GM19043 (cell line): Measurements from ENCODE around the gene RSPO1.
"Not testable (repeated sequence)": the region's sequence is repeated elsewhere in the genome, so short reads cannot be mapped to it uniquely, and the experiment has no call there.

ENCODE experiments used
- ATAC-seq: cut with Tn5 transposase; IDR thresholded peaks from one replicate; pipeline ENCODE4 v1.9.1; 2021; ENCODE audit warnings: low read depth; ENCODE audit not compliant: unreplicated experiment

Gene RSPO1

GRCh38 chr1:37622131-37622530 is 12.6 kb downstream of the RSPO1 start:
- no peak for ATAC-seq

GRCh38 chr1:37621326-37621870 is 13.3 kb downstream of the RSPO1 start:
- ATAC-seq: no peak

GRCh38 chr1:37620707-37621106 is 14.0 kb downstream of the RSPO1 start:
- ATAC-seq: no peak

- ATAC-seq: no peak
Measured at GRCh38 chr1:37616330-37616729, 18.4 kb downstream of the RSPO1 start.

GRCh38 chr1:37614105-37614504 is 20.6 kb downstream of the RSPO1 start:
- ATAC-seq: no peak

DNA sequence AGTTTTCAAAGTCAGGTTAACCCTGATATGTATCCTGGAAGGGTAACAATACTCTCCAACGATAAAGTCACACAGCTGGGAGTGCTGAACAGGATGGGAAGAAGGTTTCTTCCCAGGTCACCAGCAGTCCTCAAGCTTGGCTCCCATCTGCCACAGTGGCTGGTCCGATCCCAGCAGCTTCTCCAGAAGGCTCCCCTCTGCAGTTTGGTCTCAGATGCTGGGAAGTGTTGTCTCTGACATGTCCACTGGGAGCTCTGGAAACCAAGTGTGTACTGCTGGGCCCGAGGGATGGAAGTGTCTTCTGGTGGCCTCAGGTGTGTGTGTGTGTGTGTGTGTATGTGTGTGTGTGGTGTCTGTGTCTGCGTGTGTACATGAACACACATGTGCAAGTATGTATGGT is 22.5 kb downstream of the RSPO1 start:
- no peak for ATAC-seq

GRCh38 chr1:37609994-37610393 is 24.7 kb downstream of the RSPO1 start:
- no peak for ATAC-seq

DNA sequence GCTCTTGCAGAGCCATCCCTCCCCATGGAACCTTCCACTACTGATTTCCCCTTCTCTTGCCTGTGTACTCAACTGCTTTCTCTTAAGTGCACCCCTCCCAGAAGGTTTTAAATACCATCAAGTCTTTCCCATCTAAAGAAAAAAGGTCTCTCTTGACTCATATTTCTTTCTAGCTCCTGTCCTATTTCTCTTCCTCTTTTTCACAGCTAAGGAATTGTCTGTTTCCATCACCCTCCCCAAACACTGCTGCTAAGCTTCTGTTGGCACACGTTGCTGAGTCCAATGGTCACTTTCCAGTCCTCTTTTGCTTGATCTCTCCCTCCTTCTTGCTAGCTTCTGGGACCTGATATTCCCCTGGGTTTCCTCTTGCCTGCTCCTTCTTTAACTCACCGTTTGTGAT is 25.7 kb downstream of the RSPO1 start:
- ATAC-seq: no peak

DNA sequence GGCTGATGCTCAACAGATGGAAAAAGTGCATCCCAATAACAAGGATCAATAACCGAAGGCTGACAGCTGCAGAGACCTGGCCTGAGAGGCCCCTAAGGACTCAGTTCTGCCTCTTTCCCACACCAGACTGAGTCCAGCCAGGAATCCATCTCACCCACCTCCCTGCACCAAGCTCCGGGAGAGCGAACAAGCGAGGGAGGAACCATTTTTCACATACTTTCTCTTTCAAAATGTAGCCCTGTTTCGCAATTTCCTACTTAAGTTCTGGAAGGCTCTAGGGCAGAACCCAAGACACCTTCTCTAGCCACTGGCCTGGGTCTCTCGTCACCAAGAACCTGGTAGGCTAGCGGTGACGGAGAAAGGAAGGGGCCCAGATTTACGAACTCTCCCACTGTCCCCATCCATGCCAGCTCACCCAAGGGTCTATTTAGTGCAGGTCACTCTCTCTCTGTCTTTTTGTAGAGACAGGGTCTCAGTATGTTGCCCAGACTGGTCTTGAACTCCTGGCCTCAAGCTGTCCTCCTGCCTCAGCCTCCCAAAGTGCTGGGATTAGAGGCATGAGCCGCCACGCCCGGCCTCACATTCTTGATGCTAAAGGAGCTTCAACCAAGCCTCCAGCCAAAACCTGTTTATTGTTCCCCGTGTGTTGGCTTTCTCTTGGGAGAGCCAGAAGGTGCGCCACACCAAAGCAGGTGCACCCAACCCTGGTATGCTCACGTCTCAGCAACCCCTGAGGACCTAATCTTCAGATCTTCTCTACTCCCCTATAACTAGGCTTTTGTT is 28.0 kb downstream of the RSPO1 start:
- no peak for ATAC-seq

DNA sequence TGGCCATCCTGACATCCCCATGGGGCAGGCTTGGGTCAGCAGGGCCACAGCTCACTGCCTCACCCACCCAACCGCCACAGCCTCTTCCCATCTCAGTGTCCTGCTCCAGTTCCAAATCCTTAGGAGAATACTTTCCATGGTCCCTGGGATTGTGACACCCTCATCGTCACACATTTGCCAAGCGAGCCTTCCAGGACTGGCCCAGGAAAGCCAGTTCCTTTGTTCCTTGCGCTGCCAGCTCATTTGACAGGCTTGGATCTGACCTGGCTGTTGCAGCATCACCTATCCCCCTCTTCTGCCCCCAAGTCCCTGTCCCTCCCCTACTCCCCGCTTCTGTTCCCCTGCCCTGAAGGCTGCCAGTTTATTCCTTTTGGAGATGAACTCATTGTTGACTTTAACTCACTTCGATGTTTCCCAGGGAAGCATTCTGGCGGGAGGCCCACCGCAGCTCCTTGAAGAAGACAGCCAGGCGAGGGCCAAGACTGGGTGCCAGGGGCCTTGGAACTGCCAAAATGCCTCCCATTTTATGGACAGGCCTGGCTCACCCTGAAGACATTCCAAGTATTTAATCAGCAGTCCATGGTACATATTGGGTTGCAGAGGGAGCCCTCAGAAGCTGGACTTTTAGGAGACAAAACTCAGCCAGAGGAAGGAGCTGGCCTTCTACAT is 28.8 kb downstream of the RSPO1 start:
- no peak for ATAC-seq

DNA sequence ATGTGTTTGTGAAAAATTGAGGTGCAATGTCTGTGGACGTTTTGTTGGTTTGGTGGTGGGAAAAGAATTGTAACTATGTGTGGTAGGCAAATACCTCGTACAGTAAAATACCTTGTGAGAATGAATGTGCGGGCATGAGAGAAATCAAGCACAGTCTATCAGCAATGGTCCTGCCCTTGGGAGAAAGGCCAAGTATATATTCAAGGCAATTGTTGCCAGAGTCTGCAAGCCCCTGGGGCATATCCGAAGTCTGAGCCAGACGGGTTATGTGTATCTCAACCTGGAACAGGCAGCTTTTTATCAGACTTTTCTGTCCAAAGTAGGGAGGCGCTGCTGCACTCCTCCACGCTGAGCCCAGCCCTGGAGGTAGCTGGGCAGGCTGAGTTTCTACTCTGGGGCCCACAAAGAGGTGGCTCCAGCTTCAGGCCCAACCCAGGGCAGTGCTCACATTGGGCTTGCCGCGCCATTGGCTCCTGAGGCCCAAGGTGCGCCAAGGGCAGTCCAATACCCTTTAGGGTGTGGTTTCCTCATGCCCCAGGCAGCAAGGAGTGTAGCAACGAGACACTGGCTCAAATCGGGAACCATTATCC is 29.5 kb downstream of the RSPO1 start:
- ATAC-seq: no peak

GRCh38 chr1:37602750-37603694 is 31.7 kb downstream of the RSPO1 start:
- ATAC-seq: no peak

DNA sequence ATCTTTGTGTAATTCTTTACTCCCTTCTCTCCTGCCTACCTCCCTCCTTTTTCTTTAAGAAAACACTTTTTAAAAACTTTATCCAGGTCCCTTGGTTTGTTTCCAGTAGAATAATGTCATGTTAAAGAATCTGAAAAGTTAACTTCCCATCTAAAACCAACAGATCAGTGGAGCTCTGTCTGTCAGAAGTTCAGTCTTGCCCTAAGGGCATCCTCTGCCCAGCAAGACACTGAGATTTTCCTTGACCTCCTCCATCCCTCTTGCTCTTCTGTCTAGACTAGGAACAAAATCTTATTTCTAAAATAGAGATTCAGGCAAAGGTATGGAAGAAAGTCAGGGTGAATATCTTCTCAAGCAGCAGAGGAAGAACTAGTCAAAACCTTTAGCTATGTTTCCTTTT is 33.3 kb downstream of the RSPO1 start:
- no peak for ATAC-seq

DNA sequence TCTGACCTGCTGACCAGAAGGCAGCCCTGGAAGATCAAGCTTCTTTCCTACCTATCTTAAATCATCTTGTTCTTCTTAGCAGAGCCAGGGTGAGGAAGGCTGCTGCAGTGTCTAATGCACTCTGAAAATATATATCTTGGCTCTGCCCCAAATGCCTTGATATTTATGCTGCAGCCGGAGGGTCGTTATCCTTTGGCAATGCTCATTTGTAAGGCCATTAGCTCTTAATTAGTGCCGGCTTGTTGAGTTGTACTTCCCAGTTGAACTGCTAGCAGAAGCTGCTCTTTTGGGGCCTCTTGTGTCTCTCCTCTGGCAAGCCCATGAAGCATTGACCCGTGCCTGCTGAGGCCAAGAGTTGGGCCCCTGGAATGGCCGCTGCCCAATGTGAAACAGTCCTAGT is 34.8 kb downstream of the RSPO1 start:
- no peak for ATAC-seq

DNA sequence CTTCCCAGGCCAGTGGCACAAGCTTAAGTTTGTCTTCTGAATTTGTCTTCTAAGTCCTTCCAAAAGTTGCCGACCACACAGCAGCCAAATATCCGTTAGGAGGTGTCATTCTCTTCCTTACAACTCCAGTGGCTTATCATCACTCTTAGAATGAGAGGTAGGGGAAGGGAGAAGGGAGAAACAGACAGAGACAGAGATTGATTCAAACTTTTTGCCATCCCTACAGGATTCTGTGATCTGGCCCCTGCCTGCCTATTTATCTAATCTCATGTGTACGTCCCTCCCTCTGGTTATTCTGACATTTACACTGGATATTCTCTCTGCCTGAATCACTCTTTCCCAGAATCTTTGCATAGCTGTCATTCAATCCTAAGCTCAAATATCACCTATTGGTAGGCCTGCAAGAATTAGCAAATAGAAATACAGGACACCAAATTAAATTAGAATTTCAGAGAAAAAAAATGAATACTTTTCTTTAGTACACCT is 38.5 kb downstream of the RSPO1 start:
- ATAC-seq: no peak

DNA sequence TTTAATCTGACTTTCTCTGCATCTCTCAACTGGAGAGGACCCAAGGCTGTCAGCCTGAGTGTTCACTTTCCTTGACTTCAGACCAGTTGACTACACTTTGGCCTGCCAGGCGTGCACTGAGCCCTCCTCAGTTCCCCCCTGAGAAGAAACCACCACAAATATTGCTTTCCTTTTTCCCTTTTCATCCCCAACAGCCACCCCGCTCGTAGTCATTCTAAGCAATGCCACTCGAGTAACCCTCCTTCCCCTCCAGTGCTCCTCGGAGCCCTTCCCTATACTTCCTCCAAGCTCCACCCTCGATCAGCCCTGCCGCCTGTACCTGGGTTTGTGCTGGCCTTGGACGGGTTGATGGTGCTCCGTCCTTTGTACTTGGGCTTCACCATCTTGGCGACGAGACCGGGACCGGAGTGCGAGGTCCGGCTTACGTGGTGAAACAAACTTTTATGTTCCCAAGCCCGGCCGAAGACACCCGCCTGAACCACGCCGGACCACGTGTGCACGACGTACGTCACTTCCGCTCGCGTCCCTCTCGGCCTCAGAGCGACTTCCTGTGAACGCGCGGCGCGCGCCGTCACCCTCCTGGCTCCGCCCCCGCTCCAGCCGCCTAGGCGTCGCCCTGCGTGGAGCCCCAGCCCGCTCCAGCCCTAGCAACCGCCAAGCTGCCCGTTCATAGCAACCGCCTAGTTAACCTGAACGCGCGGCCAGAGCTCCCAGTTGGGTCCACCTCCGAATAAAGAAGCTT is 39.1 kb downstream of the RSPO1 start, which contains the start of gene GNL2:
Gene GNL2, minus strand, starts transcription at position 498 of the 742 bp plus-strand sequence. Its CDS starts 115 bp downstream, at position 383.
- ATAC-seq: peak; percentile 98

DNA sequence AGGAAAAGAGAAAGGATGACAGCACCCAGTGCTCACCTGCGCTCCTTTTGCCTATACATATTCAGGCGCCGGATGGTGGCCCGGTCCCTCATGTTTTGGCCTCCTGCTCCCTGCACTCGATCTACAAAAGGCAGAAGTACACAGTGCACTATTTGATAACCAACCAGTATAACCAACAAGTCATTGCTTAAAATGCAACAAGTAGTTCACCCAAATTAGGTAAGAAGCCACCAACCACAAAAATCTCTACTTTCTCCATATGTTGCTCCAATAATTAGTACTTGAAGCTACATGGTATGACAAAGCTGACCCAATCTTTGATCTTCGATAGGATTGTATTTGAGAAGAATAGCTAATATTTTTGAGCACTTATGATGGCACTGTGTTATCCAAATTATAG is 41.0 kb downstream of the RSPO1 start:
- no peak for ATAC-seq

GRCh38 chr1:37588939-37589338 is 45.8 kb downstream of the RSPO1 start:
- no peak for ATAC-seq

DNA sequence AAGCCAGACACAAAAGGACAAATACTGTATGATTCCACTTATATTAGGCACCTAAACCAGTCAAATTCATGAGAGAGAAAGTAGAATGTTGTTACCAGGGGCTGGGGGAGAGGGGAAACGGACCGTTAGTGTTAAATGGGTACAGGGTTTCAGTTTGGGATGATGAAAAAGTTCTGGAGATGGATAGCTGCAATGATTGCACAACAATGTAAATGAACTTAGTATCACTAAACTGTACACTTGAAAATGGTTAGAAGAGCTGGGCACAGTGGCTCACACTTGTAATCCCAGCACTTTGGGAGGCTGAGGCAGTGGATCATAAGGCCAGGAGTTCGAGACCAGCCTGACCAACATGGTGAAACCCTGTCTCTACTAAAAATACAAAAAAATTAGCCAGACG is 50.1 kb downstream of the RSPO1 start:
- not testable (repeated sequence) for ATAC-seq
